Measurements from ENCODE around the gene SLC30A4. TPM values are rescaled to one million over a fixed set of nuclear protein-coding genes. Genes with fewer than 3 reads are reported as not detected.

SLC30A4 gene
- total RNA-seq, 2 experiments from 2014 or later, result 2.1 to 2.3 TPM

GRCh38 chr15:45471151-45471550 lies 51.4 kb downstream of the SLC30A4 start:
- no peaks in the 10 kb centered on the region for H3K9me3 ChIP-seq (ENCODE audit: control insufficient read depth in 1 of 2, insufficient read depth in 1 of 2, low read length in 2 of 2)
- H3K9me3 Mint-ChIP-seq, result no peaks in the 10 kb centered on the region
- peaks cover 34% of the 10 kb centered on the region for H3K27me3 Mint-ChIP-seq
- no peaks in the 10 kb centered on the region for H3K4me1 ChIP-seq (ENCODE audit: insufficient read depth, low read length)
- ATAC-seq (ENCODE audit: poor library complexity) (no peak), DNase-seq (no peak)
- no peaks in the 10 kb centered on the region for H3K36me3 ChIP-seq (ENCODE audit: insufficient read depth, low read length)
- ChIA-PET POLR2A (no interaction called here), CTCF (no interaction called here)
- no peak overlapping the region for H3K4me3 ChIP-seq (ENCODE audit: low read length)
- TF ChIP-seq CTCF (IDR thresholded peaks at IDR 0.05), result no peak
- no peaks in the 10 kb centered on the region for H3K36me3 Mint-ChIP-seq (ENCODE audit: low read depth)
- H3K4me1 Mint-ChIP-seq (ENCODE audit: low read depth), result no peaks in the 10 kb centered on the region
- H3K4me3 Mint-ChIP-seq, result no peak overlapping the region
- H3K27me3 ChIP-seq (ENCODE audit: control insufficient read depth in 1 of 2, insufficient read depth in 2 of 2, low read length in 2 of 2), result peaks cover 0 to 17% of the 10 kb centered on the region in 2 experiments
- H3K27ac Mint-ChIP-seq, result no peak overlapping the region
- no peak overlapping the region for H3K27ac ChIP-seq (ENCODE audit: low read depth in 1 of 2, low read length in 2 of 2)
- intact Hi-C loops (cut with DNase I, micrococcal nuclease), result loop anchor here in 1 of 2 experiments (5.0 kb wide), 1 partner anchor 44 kb away; no protein-coding TSS in a partner anchor

GRCh38 chr15:45469441-45469840 lies 53.1 kb downstream of the SLC30A4 start:
- H3K4me1 Mint-ChIP-seq (ENCODE audit: low read depth), result no peaks in the 10 kb centered on the region
- Histone ChIP-seq H3K27ac (ENCODE audit: low read depth in 1 of 2, low read length in 2 of 2) (no peak overlapping the region), H3K27me3 (ENCODE audit: control insufficient read depth in 1 of 2, insufficient read depth in 2 of 2, low read length in 2 of 2) (peaks cover 0 to 17% of the 10 kb centered on the region in 2 experiments), H3K36me3 (ENCODE audit: insufficient read depth, low read length) (no peaks in the 10 kb centered on the region), H3K4me1 (ENCODE audit: insufficient read depth, low read length) (no peaks in the 10 kb centered on the region), H3K9me3 (ENCODE audit: control insufficient read depth in 1 of 2, insufficient read depth in 1 of 2, low read length in 2 of 2) (no peaks in the 10 kb centered on the region), H3K4me3 (ENCODE audit: low read length) (no peak overlapping the region)
- no peaks in the 10 kb centered on the region for H3K36me3 Mint-ChIP-seq (ENCODE audit: low read depth)
- H3K27ac Mint-ChIP-seq, result no peak overlapping the region
- ChIA-PET CTCF (no interaction called here), POLR2A (no interaction called here)
- H3K9me3 Mint-ChIP-seq, result no peaks in the 10 kb centered on the region
- H3K4me3 Mint-ChIP-seq, result no peak overlapping the region
- H3K27me3 Mint-ChIP-seq, result peaks cover 34% of the 10 kb centered on the region
- TF ChIP-seq CTCF (IDR thresholded peaks at IDR 0.05), result no peak
- ATAC-seq (ENCODE audit: poor library complexity) (no peak), DNase-seq (no peak)
- intact Hi-C loops (cut with DNase I, micrococcal nuclease), result loop anchor here in 1 of 2 experiments (10.0 kb wide), 1 partner anchor 55 kb away; no protein-coding TSS in a partner anchor

GRCh38 chr15:45469027-45469426 lies 53.5 kb downstream of the SLC30A4 start:
- H3K36me3 Mint-ChIP-seq (ENCODE audit: low read depth), result no peaks in the 10 kb centered on the region
- Histone ChIP-seq H3K9me3 (ENCODE audit: control insufficient read depth in 1 of 2, insufficient read depth in 1 of 2, low read length in 2 of 2) (no peaks in the 10 kb centered on the region), H3K4me1 (ENCODE audit: insufficient read depth, low read length) (no peaks in the 10 kb centered on the region), H3K27me3 (ENCODE audit: control insufficient read depth in 1 of 2, insufficient read depth in 2 of 2, low read length in 2 of 2) (peaks cover 0 to 17% of the 10 kb centered on the region in 2 experiments), H3K27ac (ENCODE audit: low read depth in 1 of 2, low read length in 2 of 2) (no peak overlapping the region), H3K4me3 (ENCODE audit: low read length) (no peak overlapping the region), H3K36me3 (ENCODE audit: insufficient read depth, low read length) (no peaks in the 10 kb centered on the region)
- no peaks in the 10 kb centered on the region for H3K4me1 Mint-ChIP-seq (ENCODE audit: low read depth)
- no peak overlapping the region for H3K4me3 Mint-ChIP-seq
- POLR2A ChIA-PET, result no interaction called here
- intact Hi-C loops (cut with DNase I, micrococcal nuclease), result loop anchor here in 1 of 2 experiments (10.0 kb wide), 1 partner anchor 54 kb away; no protein-coding TSS in a partner anchor
- CTCF ChIA-PET, result interaction anchor here (1.5 kb wide), 1 partner anchor 11 kb away, joined by 3 read pairs; no protein-coding TSS in a partner anchor
- ATAC-seq (ENCODE audit: poor library complexity) (no peak), DNase-seq (no peak)
- no peak overlapping the region for H3K27ac Mint-ChIP-seq
- peaks cover 34% of the 10 kb centered on the region for H3K27me3 Mint-ChIP-seq
- no peak for TF ChIP-seq CTCF (IDR thresholded peaks at IDR 0.05)
- no peaks in the 10 kb centered on the region for H3K9me3 Mint-ChIP-seq
